GM12878 (cell line): ENCODE measurements around the gene ATP10D. TPM values are rescaled to one million over a fixed set of nuclear protein-coding genes. Genes with fewer than 3 reads are reported as not detected.

ENCODE experiments used
- ATAC-seq: fragments of 200-7000 bp; cut with Tn5 transposase; 3 replicates; pipeline ENCODE4 v1.9.1; 2020; ENCODE audit warnings: mild to moderate bottlenecking, moderate library complexity
- BruUV-seq: library from RNA; stranded (reverse); fragments of 400-500 nt; replicated peaks from 2 replicates; lab custom pipeline; 2021; lab: Mats Ljungman, UMichigan
- CTCF ChIA-PET: fragments of 300-600 bp; sonication (Branson Sonifier 250); formaldehyde crosslinking; extraction: SDS; loops from one replicate; lab custom pipeline; 2021; ENCODE audit warnings: inconsistent platforms; lab: Yijun Ruan, JAX
- POLR2A ChIA-PET: fragments of 350-600 bp; formaldehyde crosslinking; extraction: SDS; loops from one replicate; lab custom pipeline; 2021; ENCODE audit warnings: inconsistent platforms; lab: Charles Lee
- RAD21 ChIA-PET: fragments of 300-600 bp; sonication (Branson Sonifier 250); formaldehyde crosslinking; loops from one replicate; lab custom pipeline; 2023; ENCODE audit warnings: antibody characterized with exemption; ENCODE audit not compliant: unreplicated experiment; lab: Charles Lee
- SMC1A ChIA-PET: fragments of 300-600 bp; sonication (Branson Sonifier 250); formaldehyde crosslinking; loops from one replicate; lab custom pipeline; 2023; ENCODE audit not compliant: unreplicated experiment, uncharacterized antibody; lab: Charles Lee
- DNase-seq: peaks from one replicate; pipeline ENCODE4 v3.0.0-alpha.2; 2011; ENCODE audit warnings: low read depth, low spot score
- FAIRE-seq: peaks from 3 replicates; lab custom pipeline; 2011; peaks lifted over from hg19 to GRCh38; lab: Jason Lieb, UNC
- H2AFZ ChIP-seq: 2 replicates; pipeline ENCODE4 v1.6.0; 2011; ENCODE audit warnings: low read depth, low read length, control low read depth; ENCODE audit not compliant: control insufficient read depth
- H3K27ac ChIP-seq: 2 replicates; pipeline ENCODE4 v1.5.1; 2011; ENCODE audit warnings: control low read depth; ENCODE audit not compliant: control insufficient read depth, insufficient read depth
- H3K27me3 ChIP-seq, 2 experiments: replicated peaks in 1 of 2; 2 replicates each; pipeline versions ENCODE4 v1.6.0 to v1.6.1; 2011; ENCODE audit warnings: low read length in 1 of 2; ENCODE audit not compliant: control insufficient read depth in 2 of 2, insufficient read depth in 2 of 2
- H3K36me3 ChIP-seq, 2 experiments: 2 replicates each; pipeline ENCODE4 v1.5.1; 2011; ENCODE audit warnings: low read length in 1 of 2; ENCODE audit not compliant: control insufficient read depth in 2 of 2, insufficient read depth in 2 of 2
- H3K4me1 ChIP-seq: 2 replicates; pipeline ENCODE4 v1.6.1; 2011; ENCODE audit warnings: mild to moderate bottlenecking, low read length, moderate library complexity, mixed read lengths; ENCODE audit not compliant: control insufficient read depth, insufficient read depth
- H3K4me2 ChIP-seq: 2 replicates; pipeline ENCODE4 v1.6.0; 2011; ENCODE audit warnings: control low read depth; ENCODE audit not compliant: control insufficient read depth, insufficient read depth
- H3K4me3 ChIP-seq: fragments of 200-600 bp; sonication (generic); 2 replicates; pipeline ENCODE4 v1.5.1; 2016
- H3K79me2 ChIP-seq: 2 replicates; pipeline ENCODE4 v1.6.0; 2011; ENCODE audit warnings: low read length; ENCODE audit not compliant: control insufficient read depth, insufficient read depth
- H3K9ac ChIP-seq: 2 replicates; pipeline ENCODE4 v1.8.0; 2011; ENCODE audit warnings: low read length, control low read depth, mixed read lengths; ENCODE audit not compliant: control insufficient read depth, insufficient read depth
- H3K9me3 ChIP-seq: replicated peaks from 3 replicates; pipeline ENCODE4 v1.5.1; 2011; ENCODE audit warnings: mild to moderate bottlenecking, low read length; ENCODE audit not compliant: control insufficient read depth, insufficient read depth
- H4K20me1 ChIP-seq: 2 replicates; pipeline ENCODE4 v1.6.0; 2011; ENCODE audit not compliant: control insufficient read depth, insufficient read depth
- IKZF1 ChIP-seq: fragments of 450-650 bp; conservative IDR thresholded peaks from 2 replicates; pipeline ENCODE4 v1.6.1; 2017; ENCODE audit warnings: antibody characterized with exemption, mild to moderate bottlenecking
- MLLT1 ChIP-seq: fragments of 450-650 bp; IDR thresholded peaks from 2 replicates; pipeline ENCODE4 v1.6.1; 2016; ENCODE audit warnings: mild to moderate bottlenecking
- MXI1 ChIP-seq: fragments of 150-350 bp; IDR thresholded peaks from 2 replicates; pipeline ENCODE4 v1.6.1; 2011; ENCODE audit warnings: low read depth, mild to moderate bottlenecking, inconsistent platforms, low read length, improper control_type of control experiment
- TARDBP ChIP-seq: IDR thresholded peaks from 2 replicates; pipeline ENCODE4 v1.6.1; 2016; ENCODE audit warnings: borderline replicate concordance
- WGBS: methylation state at CpG from one replicate; pipeline ENCODE4 v1.1.6; 2016; ENCODE audit warnings: low lambda C conversion rate; ENCODE audit not compliant: insufficient replicate concordance, insufficient coverage; ENCODE audit errors: missing lambda C conversion rate; 5-methylcytosine and 5-hydroxymethylcytosine counted together
- in situ Hi-C: fragments of 300-500 bp; cut with MboI; formaldehyde crosslinking; loops from 9 replicates; pipeline ENCODE4 v1.14.3; 2018; ENCODE audit warnings: mixed read lengths
- intact Hi-C: fragments of 100-400 bp; cut with micrococcal nuclease; formaldehyde crosslinking; loops from one replicate; pipeline ENCODE4 v1.14.2; 2022; ENCODE audit not compliant: unreplicated experiment
- polyA plus RNA-seq, 11 experiments: library from polyadenylated mRNA; depleted of rRNA in 4 of 11; unstranded in 6 of 11; stranded (reverse) in 5 of 11; fragments of >200 nt; fragmentation: Nextera tagmentation in 4 of 11; fragmentation: Illumina TruSeq in 1 of 11; extraction: Ambion mirVana in 4 of 11; extraction: Trizol in 1 of 11; gene quantifications; 1 replicate in 1 of 11; 2 replicates in 10 of 11; pipeline versions ENCODE4 v1.2.1 to v1.2.3, GENCODE V29; 2011 to 2016; ENCODE audit warnings: inconsistent platforms in 2 of 11, missing spikeins in 2 of 11, low read depth in 1 of 11
- total RNA-seq, 4 experiments: library from RNA; depleted of rRNA in 3 of 4; stranded (reverse); fragments of >200 nt in 3 of 4; fragmentation: Illumina TruSeq in 1 of 4; extraction: Trizol in 1 of 4; gene quantifications; 2 replicates each; pipeline versions ENCODE4 v1.2.1 to v1.2.3, GENCODE V29; 2013 to 2021

ATP10D gene
- total and polyA plus RNA-seq, 10 of the 15 experiments (the other 5 are each of a cell fraction or from before 2014, with no cell fraction given) = 10.2 to 50.3 (median 19.1) TPM

DNA sequence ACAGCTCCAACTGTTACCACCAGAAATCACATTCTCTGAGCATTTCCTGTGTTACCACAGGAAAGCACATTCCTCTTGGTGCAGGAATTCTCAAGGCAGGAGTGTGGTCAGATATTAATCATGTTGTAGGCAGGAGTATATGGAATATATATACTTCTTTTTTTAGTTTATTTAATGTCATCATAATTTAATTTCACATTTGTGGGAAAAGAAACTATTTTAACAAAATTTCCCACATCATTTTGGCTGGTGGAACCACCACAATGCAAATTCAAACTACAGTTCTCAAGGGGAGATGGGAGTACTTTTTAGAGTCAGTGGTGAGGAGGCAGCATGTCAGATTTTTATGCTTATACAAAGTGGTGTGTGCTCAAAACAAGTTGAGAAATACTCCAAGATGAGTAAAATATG lies 139.0 kb downstream of the ATP10D start:
- CTCF ChIA-PET = no interaction called here
- no peaks in the 10 kb centered on the region for H3K4me1 ChIP-seq
- ATAC-seq (no peak), FAIRE-seq (no peak), DNase-seq (no peak)
- H3K27me3 ChIP-seq = no peaks in the 10 kb centered on the region
- H2AFZ ChIP-seq = no peak overlapping the region
- POLR2A ChIA-PET = no interaction called here
- H3K79me2 ChIP-seq = no peaks in the 10 kb centered on the region
- intact Hi-C loops = no loop called here
- in situ Hi-C loops = no loop called here
- H4K20me1 ChIP-seq = no peaks in the 10 kb centered on the region
- SMC1A ChIA-PET = no interaction called here
- no peak overlapping the region for H3K9ac ChIP-seq
- no peaks in the 10 kb centered on the region for H3K36me3 ChIP-seq
- no peak for TF ChIP-seq MLLT1
- no TSS peak for BruUV-seq
- H3K4me3 ChIP-seq = no peak overlapping the region
- H3K4me2 ChIP-seq = no peak overlapping the region
- RAD21 ChIA-PET = no interaction called here
- H3K9me3 ChIP-seq = no peaks in the 10 kb centered on the region
- no peak overlapping the region for H3K27ac ChIP-seq

GRCh38 chr4:47631161-47631560 lies 146.1 kb downstream of the ATP10D start:
- Histone ChIP-seq H4K20me1 (no peaks in the 10 kb centered on the region), H2AFZ (no peak overlapping the region), H3K9me3 (no peaks in the 10 kb centered on the region), H3K4me2 (no peak overlapping the region), H3K4me1 (no peaks in the 10 kb centered on the region), H3K79me2 (no peaks in the 10 kb centered on the region), H3K9ac (no peak overlapping the region), H3K36me3 (no peaks in the 10 kb centered on the region), H3K27me3 (no peaks in the 10 kb centered on the region), H3K27ac (no peak overlapping the region), H3K4me3 (no peak overlapping the region)
- WGBS = 67% methylated on average over 4 of the region's 4 CpGs
- ATAC-seq (no peak), FAIRE-seq (no peak), DNase-seq (no peak)
- ChIA-PET SMC1A (interaction anchor here (1.5 kb wide), 1 partner anchor 10 kb away, joined by 4 read pairs; no protein-coding TSS in a partner anchor), RAD21 (no interaction called here), CTCF (interaction anchor here (0.6 to 1.3 kb wide), 2 partner anchors 37 to 564 kb away, joined by 3 read pairs; no protein-coding TSS in a partner anchor), POLR2A (no interaction called here)
- in situ Hi-C loops (no loop called here), intact Hi-C loops (no loop called here)
- TF ChIP-seq IKZF1 (no peak), TARDBP (no peak), MXI1 (no peak)
- BruUV-seq = no TSS peak
